Measurements from ENCODE around the gene LGI2. TPM values are rescaled to one million over a fixed set of nuclear protein-coding genes. Genes with fewer than 3 reads are reported as not detected.

Gene LGI2
- total RNA-seq, 1 experiment from 2014 or later: 12.2 TPM

DNA sequence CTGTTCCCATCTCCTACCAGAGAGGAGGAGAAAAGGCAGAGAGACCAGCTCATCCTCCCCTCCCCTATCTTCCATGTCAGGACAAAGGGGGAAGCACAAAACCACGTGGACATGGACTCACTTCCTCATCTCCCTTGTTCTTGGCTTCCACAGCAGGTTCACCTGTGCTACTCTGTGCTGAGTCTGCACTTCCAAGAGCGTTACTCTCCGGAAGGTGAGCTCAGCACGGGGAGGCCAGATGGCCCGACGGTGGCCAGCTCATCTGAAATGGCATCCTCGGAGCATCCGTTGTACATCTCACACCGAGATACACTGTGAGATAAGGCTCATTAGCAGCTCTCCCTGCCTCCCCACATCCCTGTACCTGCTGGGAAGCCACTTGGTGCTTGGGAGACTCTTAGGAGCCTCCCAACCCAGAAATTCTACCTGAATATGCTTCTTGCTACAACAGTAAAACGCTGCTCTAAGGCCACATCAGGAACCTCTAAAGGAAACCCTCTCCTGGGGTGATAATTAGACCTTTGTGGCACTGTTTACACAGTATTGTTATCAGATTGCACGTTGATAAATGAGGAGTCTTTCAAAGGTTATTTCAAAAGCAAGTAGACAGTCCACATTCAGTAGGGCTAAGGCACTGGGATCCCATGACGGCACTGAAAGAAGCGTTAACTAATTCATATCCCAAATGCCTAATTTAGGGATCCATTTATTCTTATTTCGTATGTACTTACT, 19.4 kb downstream of the LGI2 start:
- no peak overlapping the region for H3K4me3 Mint-ChIP-seq
- POLR2A ChIA-PET: no interaction called here
- no peak for DNase-seq (ENCODE audit: low spot score)
- H3K4me1 Mint-ChIP-seq: peaks cover 11% of the 10 kb centered on the region
- no peaks in the 10 kb centered on the region for H3K36me3 Mint-ChIP-seq
- H3K27me3 Mint-ChIP-seq (ENCODE audit: low read depth): no peaks in the 10 kb centered on the region; the same call in 1 of the 2 replicates
- no peak for ATAC-seq
- H3K27ac Mint-ChIP-seq: no peak overlapping the region
- H3K9me3 Mint-ChIP-seq: no peaks in the 10 kb centered on the region
- CTCF ChIA-PET: interaction anchor here (0.6 to 1.0 kb wide), 5 partner anchors 22 to 184 kb away, joined by 3 to 4 read pairs (median 4); no protein-coding TSS in a partner anchor
- no peak for TF ChIP-seq TEAD4 (CRISPR knock-in tag; IDR thresholded peaks at IDR 0.05)
- TF ChIP-seq JAZF1 (CRISPR knock-in tag; IDR thresholded peaks at IDR 0.05): no peak
- no peak for TF ChIP-seq SMAD4 (CRISPR knock-in tag; IDR thresholded peaks at IDR 0.05)
- no peak for TF ChIP-seq JUN (CRISPR knock-in tag; IDR thresholded peaks at IDR 0.05)
- no peak for TF ChIP-seq MXD4 (CRISPR knock-in tag; IDR thresholded peaks at IDR 0.05; ENCODE audit: borderline replicate concordance)
- TF ChIP-seq NR2C2 (CRISPR knock-in tag; IDR thresholded peaks at IDR 0.05): no peak
- TF ChIP-seq TP53 (CRISPR knock-in tag; IDR thresholded peaks at IDR 0.05): no peak
- TF ChIP-seq FOXK1 (CRISPR knock-in tag; IDR thresholded peaks at IDR 0.05): no peak
- no peak for TF ChIP-seq PRRX2 (CRISPR knock-in tag; IDR thresholded peaks at IDR 0.05)
- TF ChIP-seq, protein P1, sequence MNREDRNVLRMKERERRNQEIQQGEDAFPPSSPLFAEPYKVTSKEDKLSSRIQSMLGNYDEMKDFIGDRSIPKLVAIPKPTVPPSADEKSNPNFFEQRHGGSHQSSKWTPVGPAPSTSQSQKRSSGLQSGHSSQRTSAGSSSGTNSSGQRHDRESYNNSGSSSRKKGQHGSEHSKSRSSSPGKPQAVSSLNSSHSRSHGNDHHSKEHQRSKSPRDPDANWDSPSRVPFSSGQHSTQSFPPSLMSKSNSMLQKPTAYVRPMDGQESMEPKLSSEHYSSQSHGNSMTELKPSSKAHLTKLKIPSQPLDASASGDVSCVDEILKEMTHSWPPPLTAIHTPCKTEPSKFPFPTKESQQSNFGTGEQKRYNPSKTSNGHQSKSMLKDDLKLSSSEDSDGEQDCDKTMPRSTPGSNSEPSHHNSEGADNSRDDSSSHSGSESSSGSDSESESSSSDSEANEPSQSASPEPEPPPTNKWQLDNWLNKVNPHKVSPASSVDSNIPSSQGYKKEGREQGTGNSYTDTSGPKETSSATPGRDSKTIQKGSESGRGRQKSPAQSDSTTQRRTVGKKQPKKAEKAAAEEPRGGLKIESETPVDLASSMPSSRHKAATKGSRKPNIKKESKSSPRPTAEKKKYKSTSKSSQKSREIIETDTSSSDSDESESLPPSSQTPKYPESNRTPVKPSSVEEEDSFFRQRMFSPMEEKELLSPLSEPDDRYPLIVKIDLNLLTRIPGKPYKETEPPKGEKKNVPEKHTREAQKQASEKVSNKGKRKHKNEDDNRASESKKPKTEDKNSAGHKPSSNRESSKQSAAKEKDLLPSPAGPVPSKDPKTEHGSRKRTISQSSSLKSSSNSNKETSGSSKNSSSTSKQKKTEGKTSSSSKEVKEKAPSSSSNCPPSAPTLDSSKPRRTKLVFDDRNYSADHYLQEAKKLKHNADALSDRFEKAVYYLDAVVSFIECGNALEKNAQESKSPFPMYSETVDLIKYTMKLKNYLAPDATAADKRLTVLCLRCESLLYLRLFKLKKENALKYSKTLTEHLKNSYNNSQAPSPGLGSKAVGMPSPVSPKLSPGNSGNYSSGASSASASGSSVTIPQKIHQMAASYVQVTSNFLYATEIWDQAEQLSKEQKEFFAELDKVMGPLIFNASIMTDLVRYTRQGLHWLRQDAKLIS (CRISPR knock-in tag; IDR thresholded peaks at IDR 0.05; ENCODE audit: borderline replicate concordance): no peak
- no peak for TF ChIP-seq SOX15 (CRISPR knock-in tag; IDR thresholded peaks at IDR 0.05)
- no peak for TF ChIP-seq GRHL2 (CRISPR knock-in tag; IDR thresholded peaks at IDR 0.05; ENCODE audit: insufficient replicate concordance, severe bottlenecking)
- TF ChIP-seq ZNF263 (CRISPR knock-in tag; IDR thresholded peaks at IDR 0.05; ENCODE audit: low read depth): no peak
- no peak for TF ChIP-seq IRF2 (CRISPR knock-in tag; IDR thresholded peaks at IDR 0.05; ENCODE audit: borderline replicate concordance, low read depth)
- TF ChIP-seq, protein P2, sequence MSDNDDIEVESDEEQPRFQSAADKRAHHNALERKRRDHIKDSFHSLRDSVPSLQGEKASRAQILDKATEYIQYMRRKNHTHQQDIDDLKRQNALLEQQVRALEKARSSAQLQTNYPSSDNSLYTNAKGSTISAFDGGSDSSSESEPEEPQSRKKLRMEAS (CRISPR knock-in tag; IDR thresholded peaks at IDR 0.05): no peak
- TF ChIP-seq, protein P3, sequence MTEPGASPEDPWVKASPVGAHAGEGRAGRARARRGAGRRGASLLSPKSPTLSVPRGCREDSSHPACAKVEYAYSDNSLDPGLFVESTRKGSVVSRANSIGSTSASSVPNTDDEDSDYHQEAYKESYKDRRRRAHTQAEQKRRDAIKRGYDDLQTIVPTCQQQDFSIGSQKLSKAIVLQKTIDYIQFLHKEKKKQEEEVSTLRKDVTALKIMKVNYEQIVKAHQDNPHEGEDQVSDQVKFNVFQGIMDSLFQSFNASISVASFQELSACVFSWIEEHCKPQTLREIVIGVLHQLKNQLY (CRISPR knock-in tag; IDR thresholded peaks at IDR 0.05): no peak
- no peak for TF ChIP-seq TEAD1 (CRISPR knock-in tag; IDR thresholded peaks at IDR 0.05)
- TF ChIP-seq, protein P4, sequence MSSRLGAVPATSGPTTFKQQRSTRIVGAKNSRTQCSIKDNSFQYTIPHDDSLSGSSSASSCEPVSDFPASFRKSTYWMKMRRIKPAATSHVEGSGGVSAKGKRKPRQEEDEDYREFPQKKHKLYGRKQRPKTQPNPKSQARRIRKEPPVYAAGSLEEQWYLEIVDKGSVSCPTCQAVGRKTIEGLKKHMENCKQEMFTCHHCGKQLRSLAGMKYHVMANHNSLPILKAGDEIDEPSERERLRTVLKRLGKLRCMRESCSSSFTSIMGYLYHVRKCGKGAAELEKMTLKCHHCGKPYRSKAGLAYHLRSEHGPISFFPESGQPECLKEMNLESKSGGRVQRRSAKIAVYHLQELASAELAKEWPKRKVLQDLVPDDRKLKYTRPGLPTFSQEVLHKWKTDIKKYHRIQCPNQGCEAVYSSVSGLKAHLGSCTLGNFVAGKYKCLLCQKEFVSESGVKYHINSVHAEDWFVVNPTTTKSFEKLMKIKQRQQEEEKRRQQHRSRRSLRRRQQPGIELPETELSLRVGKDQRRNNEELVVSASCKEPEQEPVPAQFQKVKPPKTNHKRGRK (CRISPR knock-in tag; IDR thresholded peaks at IDR 0.05; ENCODE audit: borderline replicate concordance): no peak

DNA sequence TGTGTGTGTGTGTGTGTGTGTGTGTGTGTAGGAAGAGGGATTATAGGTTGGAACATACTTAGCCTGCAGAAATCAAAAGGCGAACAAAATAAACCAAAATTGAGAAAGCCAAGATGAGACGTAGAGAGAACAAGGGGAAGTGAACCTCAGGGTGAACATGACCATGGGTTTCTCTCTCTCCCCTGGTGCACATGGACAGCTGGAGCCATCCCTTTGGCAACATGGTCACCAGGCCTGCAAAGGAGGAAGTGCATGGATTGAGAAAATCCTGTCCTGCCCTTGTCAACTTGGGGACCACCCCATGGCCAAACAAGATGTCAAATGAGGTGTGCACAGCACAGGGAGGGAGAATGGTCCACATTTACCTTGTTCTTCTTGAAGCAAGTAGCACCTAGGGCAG, 23.1 kb downstream of the LGI2 start:
- Mint-ChIP-seq H3K27me3 (ENCODE audit: low read depth) (no peaks in the 10 kb centered on the region; the same call in 1 of the 2 replicates), H3K27ac (no peak overlapping the region), H3K36me3 (no peaks in the 10 kb centered on the region), H3K4me3 (no peak overlapping the region), H3K4me1 (no peaks in the 10 kb centered on the region), H3K9me3 (no peaks in the 10 kb centered on the region)
- TF ChIP-seq, protein P1 (CRISPR knock-in tag; IDR thresholded peaks at IDR 0.05; ENCODE audit: borderline replicate concordance): no peak
- TF ChIP-seq NFE2L1 (CRISPR knock-in tag; IDR thresholded peaks at IDR 0.05): no peak
- no peak for TF ChIP-seq PRRX2 (CRISPR knock-in tag; IDR thresholded peaks at IDR 0.05)
- TF ChIP-seq ZNF263 (CRISPR knock-in tag; IDR thresholded peaks at IDR 0.05; ENCODE audit: low read depth): no peak
- TF ChIP-seq NFYB (CRISPR knock-in tag; conservative IDR thresholded peaks at IDR 0.05; ENCODE audit: low read depth): no peak
- ChIA-PET CTCF (no interaction called here), POLR2A (no interaction called here)
- no peak for ATAC-seq
- DNase-seq (ENCODE audit: low spot score): no peak
